Osteocyte (in vitro differentiated cells): ENCODE results near the gene C9orf153. TPM values are rescaled to one million over a fixed set of nuclear protein-coding genes. Genes with fewer than 3 reads are reported as not detected.

Experiments used
- DNase-seq: peaks from one replicate; pipeline ENCODE4 v3.0.0; 2021; ENCODE audit warnings: mixed read lengths; ENCODE audit not compliant: unreplicated experiment; ENCODE audit errors: extremely low spot score
- H3K27ac Mint-ChIP-seq: one replicate; pipeline ENCODE4 v1.8.0; 2021; ENCODE audit warnings: mild to moderate bottlenecking, mixed read lengths; ENCODE audit not compliant: unreplicated experiment
- H3K27me3 Mint-ChIP-seq: one replicate; pipeline ENCODE4 v1.8.0; 2021; ENCODE audit warnings: mixed read lengths; ENCODE audit not compliant: unreplicated experiment
- H3K36me3 Mint-ChIP-seq: one replicate; pipeline ENCODE4 v1.8.0; 2021; ENCODE audit warnings: mixed read lengths; ENCODE audit not compliant: unreplicated experiment
- H3K4me1 Mint-ChIP-seq: one replicate; pipeline ENCODE4 v1.8.0; 2021; ENCODE audit warnings: mixed read lengths; ENCODE audit not compliant: unreplicated experiment
- H3K4me3 Mint-ChIP-seq: one replicate; pipeline ENCODE4 v1.8.0; 2021; ENCODE audit warnings: mild to moderate bottlenecking, moderate library complexity, mixed read lengths; ENCODE audit not compliant: unreplicated experiment
- H3K9me3 Mint-ChIP-seq: one replicate; pipeline ENCODE4 v1.8.0; 2021; ENCODE audit warnings: mixed read lengths; ENCODE audit not compliant: unreplicated experiment
- CTCF ChIP-seq: fragments of 200-600 bp; sonication (generic); IDR thresholded peaks from 2 replicates; pipeline ENCODE4 v1.5.0; 2021; ENCODE audit warnings: antibody characterized with exemption, mild to moderate bottlenecking, moderate library complexity
- long read RNA-seq: library from polyadenylated mRNA; unstranded; transcript quantifications from one replicate; pipeline ENCODE4 v2.0.0, GENCODE V29; 2021
- total RNA-seq: library from RNA; stranded (reverse); gene quantifications from 2 replicates; pipeline ENCODE4 v1.2.1, GENCODE V29; 2021

The C9orf153 gene
- 0.40 TPM in 1 of 2 replicates, not detected in the other for total RNA-seq
- long read RNA-seq, result 0 reads

GRCh38 chr9:86259557-86259956 is at the start of gene C9orf153:
TSS of gene C9orf153 (minus strand) at chr9:86259657. CDS start at chr9:86229603, 30,054 bp downstream.
- DNase-seq, result no peak
- no peak within 1 kb of the TSS for H3K27ac Mint-ChIP-seq
- H3K36me3 Mint-ChIP-seq, result peaks cover 23% of the 10 kb centered on the region
- no peaks in the 10 kb centered on the region for H3K4me1 Mint-ChIP-seq
- no peaks in the 10 kb centered on the region for H3K9me3 Mint-ChIP-seq
- TF ChIP-seq CTCF, result no peak
- H3K4me3 Mint-ChIP-seq, result no peak within 1 kb of the TSS
- no peaks in the 10 kb centered on the region for H3K27me3 Mint-ChIP-seq

- Mint-ChIP-seq H3K9me3 (no peaks in the 10 kb centered on the region), H3K27me3 (no peaks in the 10 kb centered on the region), H3K4me1 (peaks cover 4% of the 10 kb centered on the region), H3K36me3 (peaks cover 60% of the 10 kb centered on the region), H3K27ac (no peak overlapping the region), H3K4me3 (no peak overlapping the region)
- no peak for TF ChIP-seq CTCF
- no peak for DNase-seq
Observed at GRCh38 chr9:86308687-86309086, 49.2 kb upstream of the C9orf153 start.

- Mint-ChIP-seq H3K27ac (no peak overlapping the region), H3K9me3 (no peaks in the 10 kb centered on the region), H3K27me3 (no peaks in the 10 kb centered on the region), H3K4me3 (no peak overlapping the region), H3K4me1 (peaks cover 4% of the 10 kb centered on the region), H3K36me3 (peaks cover 63% of the 10 kb centered on the region)
- no peak for TF ChIP-seq CTCF
- no peak for DNase-seq
Observed at GRCh38 chr9:86304236-86304730, 44.8 kb upstream of the C9orf153 start.

- Mint-ChIP-seq H3K4me1 (peaks cover 4% of the 10 kb centered on the region), H3K4me3 (no peak overlapping the region), H3K36me3 (peaks cover 65% of the 10 kb centered on the region), H3K9me3 (no peaks in the 10 kb centered on the region), H3K27ac (no peak overlapping the region), H3K27me3 (no peaks in the 10 kb centered on the region)
- DNase-seq, result no peak
- TF ChIP-seq CTCF, result no peak
Observed at GRCh38 chr9:86303316-86303975, 44.0 kb upstream of the C9orf153 start.

GRCh38 chr9:86301686-86302085 is 42.2 kb upstream of the C9orf153 start:
- peaks cover 4% of the 10 kb centered on the region for H3K4me1 Mint-ChIP-seq
- no peak for TF ChIP-seq CTCF
- no peak overlapping the region for H3K27ac Mint-ChIP-seq
- H3K27me3 Mint-ChIP-seq, result no peaks in the 10 kb centered on the region
- H3K36me3 Mint-ChIP-seq, result peaks cover 67% of the 10 kb centered on the region
- no peak overlapping the region for H3K4me3 Mint-ChIP-seq
- DNase-seq, result no peak
- H3K9me3 Mint-ChIP-seq, result no peaks in the 10 kb centered on the region
